DND-41 (cell line): Measurements from ENCODE around the gene ITPR3.
A peak's percentile ranks its signal among the peaks of the same experiment; 100 is the strongest.

Source experiments
- ATAC-seq: fragments of 200-7000 bp; cut with Tn5 transposase; 3 replicates; pipeline ENCODE4 v1.9.1; 2021; ENCODE audit warnings: low read depth; ENCODE audit not compliant: insufficient read depth
- DNase-seq: peaks from one replicate; pipeline ENCODE4 v3.0.0-alpha.2; 2020
- H2AFZ ChIP-seq: 2 replicates; pipeline ENCODE4 v1.6.0; 2012; ENCODE audit warnings: low read depth, low read length
- H3K27ac ChIP-seq: 2 replicates; pipeline ENCODE4 v1.5.1; 2012; ENCODE audit warnings: low read length, inconsistent platforms
- H3K27me3 ChIP-seq: fragments of 200-600 bp; sonication (generic); 2 replicates; pipeline ENCODE4 v1.6.0; 2012; ENCODE audit warnings: low read length, mild to moderate bottlenecking, inconsistent platforms; ENCODE audit not compliant: insufficient read depth, poor library complexity
- H3K36me3 ChIP-seq: 2 replicates; pipeline ENCODE4 v1.5.1; 2012; ENCODE audit warnings: low read length, inconsistent platforms; ENCODE audit not compliant: insufficient read depth
- H3K4me1 ChIP-seq: 2 replicates; pipeline ENCODE4 v1.5.1; 2012; ENCODE audit warnings: mild to moderate bottlenecking, low read length; ENCODE audit not compliant: insufficient read depth
- H3K4me2 ChIP-seq: 2 replicates; pipeline ENCODE4 v1.6.0; 2012; ENCODE audit warnings: mild to moderate bottlenecking, moderate library complexity, low read length, inconsistent platforms; ENCODE audit not compliant: insufficient read depth
- H3K4me3 ChIP-seq, 2 experiments: fragments of 200-600 bp in 1 of 2; shearing (Covaris generic) in 1 of 2; 2 replicates each; pipeline ENCODE4 v1.5.1; 2012 to 2016; ENCODE audit warnings: inconsistent platforms in 2 of 2, low read length in 2 of 2, mild to moderate bottlenecking in 2 of 2, low read depth in 1 of 2, moderate library complexity in 1 of 2
- H3K79me2 ChIP-seq: 2 replicates; pipeline ENCODE4 v1.6.0; 2012; ENCODE audit warnings: low read length, inconsistent platforms; ENCODE audit not compliant: insufficient read depth
- H3K9ac ChIP-seq: 2 replicates; pipeline ENCODE4 v1.6.0; 2012; ENCODE audit warnings: low read depth, mild to moderate bottlenecking, inconsistent platforms, low read length, moderate library complexity
- H3K9me3 ChIP-seq: 2 replicates; pipeline ENCODE4 v1.5.1; 2012; ENCODE audit warnings: low read length, moderate library complexity, mild to moderate bottlenecking, inconsistent platforms; ENCODE audit not compliant: insufficient read depth, severe bottlenecking
- H4K20me1 ChIP-seq: 2 replicates; pipeline ENCODE4 v1.6.0; 2012; ENCODE audit warnings: low read length; ENCODE audit not compliant: insufficient read depth
- EZH2 ChIP-seq: IDR thresholded peaks from 3 replicates; pipeline ENCODE4 v1.6.1; 2012; ENCODE audit warnings: borderline replicate concordance, low read depth, mild to moderate bottlenecking, moderate library complexity, low read length, inconsistent platforms; ENCODE audit not compliant: severe bottlenecking
- TF ChIP-seq, protein P1 (sequence below): IDR thresholded peaks from 2 replicates; pipeline ENCODE4 v1.5.1; 2012; ENCODE audit warnings: borderline replicate concordance, low read length, moderate library complexity, mild to moderate bottlenecking; ENCODE audit not compliant: poor library complexity, severe bottlenecking; ENCODE audit errors: extremely low read depth

ITPR3 gene

DNA sequence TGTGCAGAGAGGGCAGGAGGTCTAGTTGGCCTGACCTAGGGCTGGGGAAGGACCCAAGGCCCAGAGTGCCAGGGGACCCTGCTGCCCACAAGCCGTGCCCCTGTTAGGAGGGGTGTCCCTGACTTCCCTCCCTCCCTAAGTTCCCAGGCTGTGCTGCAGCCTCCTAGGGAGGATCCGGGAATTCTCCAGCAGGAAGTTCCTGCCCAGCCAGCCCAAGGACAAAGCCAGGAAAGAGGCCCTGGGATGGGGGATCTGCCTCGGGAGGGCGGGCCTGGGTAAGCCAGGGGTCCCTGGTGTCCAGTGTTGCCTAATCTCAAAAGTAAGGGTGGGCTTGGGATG lies 31.8 kb upstream of the ITPR3 start:
- no peak overlapping the region for H3K9ac ChIP-seq

DNA sequence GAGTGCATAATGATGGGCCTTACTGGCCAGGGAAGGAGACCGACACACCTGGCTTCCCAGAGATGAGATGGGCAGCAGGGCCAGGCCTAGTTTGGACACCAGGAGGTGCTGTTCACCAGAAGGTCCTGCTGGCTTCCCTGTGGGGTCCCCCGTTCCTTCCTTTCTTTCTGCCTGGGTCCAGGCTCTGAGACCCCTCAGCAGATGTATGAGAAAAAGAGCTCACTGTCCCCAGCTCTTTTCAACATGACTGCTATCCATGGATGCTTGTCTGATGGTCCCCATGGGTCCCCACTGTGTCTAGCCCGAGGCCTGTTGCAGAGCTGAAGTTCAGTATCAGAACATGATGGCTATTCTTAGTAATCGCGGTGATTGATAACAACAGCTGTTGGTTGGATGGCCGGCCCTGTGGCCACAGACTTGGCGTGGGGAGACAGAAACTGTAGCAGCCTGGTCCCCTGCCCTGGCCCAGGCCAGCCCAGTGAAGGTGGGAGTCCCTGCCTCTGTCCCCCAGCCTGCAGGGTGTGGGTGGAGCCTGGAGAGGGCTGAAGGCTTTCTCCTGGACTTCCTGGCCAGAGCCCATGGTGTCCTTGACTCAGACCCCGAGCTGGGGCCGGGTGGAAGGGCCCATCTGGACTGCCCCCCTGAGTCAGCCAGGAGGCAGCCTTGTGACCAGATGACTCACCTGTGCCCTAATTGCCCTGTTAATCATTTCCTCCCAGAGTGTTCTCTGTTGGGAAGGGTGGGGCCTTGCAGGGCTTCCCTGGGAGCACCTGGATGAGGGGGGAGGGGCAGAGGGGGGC lies 31.2 kb upstream of the ITPR3 start:
- no peaks in the 10 kb centered on the region for H3K9me3 ChIP-seq
- ATAC-seq = no peak
- no peak overlapping the region for H3K27ac ChIP-seq
- no peak overlapping the region for H3K4me3 ChIP-seq
- no peak for TF ChIP-seq EZH2
- TF ChIP-seq, protein P1, sequence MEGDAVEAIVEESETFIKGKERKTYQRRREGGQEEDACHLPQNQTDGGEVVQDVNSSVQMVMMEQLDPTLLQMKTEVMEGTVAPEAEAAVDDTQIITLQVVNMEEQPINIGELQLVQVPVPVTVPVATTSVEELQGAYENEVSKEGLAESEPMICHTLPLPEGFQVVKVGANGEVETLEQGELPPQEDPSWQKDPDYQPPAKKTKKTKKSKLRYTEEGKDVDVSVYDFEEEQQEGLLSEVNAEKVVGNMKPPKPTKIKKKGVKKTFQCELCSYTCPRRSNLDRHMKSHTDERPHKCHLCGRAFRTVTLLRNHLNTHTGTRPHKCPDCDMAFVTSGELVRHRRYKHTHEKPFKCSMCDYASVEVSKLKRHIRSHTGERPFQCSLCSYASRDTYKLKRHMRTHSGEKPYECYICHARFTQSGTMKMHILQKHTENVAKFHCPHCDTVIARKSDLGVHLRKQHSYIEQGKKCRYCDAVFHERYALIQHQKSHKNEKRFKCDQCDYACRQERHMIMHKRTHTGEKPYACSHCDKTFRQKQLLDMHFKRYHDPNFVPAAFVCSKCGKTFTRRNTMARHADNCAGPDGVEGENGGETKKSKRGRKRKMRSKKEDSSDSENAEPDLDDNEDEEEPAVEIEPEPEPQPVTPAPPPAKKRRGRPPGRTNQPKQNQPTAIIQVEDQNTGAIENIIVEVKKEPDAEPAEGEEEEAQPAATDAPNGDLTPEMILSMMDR = peak; percentile 75
- H3K4me1 ChIP-seq = peaks cover 15% of the 10 kb centered on the region
- H3K27me3 ChIP-seq = no peaks in the 10 kb centered on the region
- H3K36me3 ChIP-seq = no peaks in the 10 kb centered on the region
- no peak overlapping the region for H3K9ac ChIP-seq
- H4K20me1 ChIP-seq = no peaks in the 10 kb centered on the region
- H3K79me2 ChIP-seq = no peaks in the 10 kb centered on the region
- no peak overlapping the region for H2AFZ ChIP-seq
- H3K4me2 ChIP-seq = no peak overlapping the region
- DNase-seq = peak; percentile 32

More for the DNA sequence above, 31.8 kb upstream of the ITPR3 start:
- H3K4me2 ChIP-seq = no peak overlapping the region
- peaks cover 20% of the 10 kb centered on the region for H3K4me1 ChIP-seq
- DNase-seq = no peak
- TF ChIP-seq, protein P1 = no peak
- TF ChIP-seq EZH2 = no peak
- no peaks in the 10 kb centered on the region for H4K20me1 ChIP-seq
- H2AFZ ChIP-seq = no peak overlapping the region
- no peak for ATAC-seq
- H3K27me3 ChIP-seq = no peaks in the 10 kb centered on the region
- no peaks in the 10 kb centered on the region for H3K36me3 ChIP-seq
- H3K9me3 ChIP-seq = no peaks in the 10 kb centered on the region
- H3K27ac ChIP-seq = no peak overlapping the region
- H3K4me3 ChIP-seq = no peak overlapping the region
- no peaks in the 10 kb centered on the region for H3K79me2 ChIP-seq

DNA sequence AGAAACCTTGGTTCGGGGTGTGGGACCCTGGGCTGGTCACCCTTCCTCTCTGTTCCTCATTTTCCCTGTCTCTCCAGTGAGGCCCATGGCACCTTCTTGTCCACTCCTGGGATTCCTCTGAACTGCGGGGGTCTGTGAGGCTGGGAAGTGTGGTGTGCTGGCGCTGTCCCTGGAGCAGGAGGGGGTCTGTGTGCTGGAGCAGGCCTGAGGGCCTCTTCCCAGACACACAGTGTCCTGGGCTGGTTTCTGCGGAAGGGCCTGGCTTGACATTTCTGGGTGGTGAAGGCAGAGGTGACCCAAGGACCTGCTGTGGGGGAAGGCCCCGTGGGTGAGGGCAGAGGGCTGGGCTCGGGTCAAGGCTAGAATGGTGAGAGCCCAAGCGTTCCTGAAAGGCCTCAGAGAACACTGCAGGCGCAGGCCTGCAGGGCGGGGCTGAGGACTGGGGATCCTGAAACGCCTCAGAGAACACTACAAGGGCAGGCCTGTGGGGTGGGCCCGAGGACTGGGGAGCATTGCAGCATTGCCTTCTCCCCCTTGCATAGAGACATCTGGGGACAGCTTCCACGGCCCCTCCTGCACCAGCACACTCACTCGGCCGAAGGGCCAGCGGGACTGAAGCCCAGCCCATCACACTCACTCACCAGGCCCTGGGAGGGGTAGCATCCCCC lies 30.5 kb upstream of the ITPR3 start:
- H2AFZ ChIP-seq = no peak overlapping the region
- no peak for DNase-seq
- H3K27ac ChIP-seq = no peak overlapping the region

More for the DNA sequence above, 30.5 kb upstream of the ITPR3 start:
- Histone ChIP-seq H4K20me1 (no peaks in the 10 kb centered on the region), H3K79me2 (no peaks in the 10 kb centered on the region), H3K36me3 (no peaks in the 10 kb centered on the region), H3K4me2 (no peak overlapping the region), H3K27me3 (no peaks in the 10 kb centered on the region), H3K4me1 (peaks cover 8% of the 10 kb centered on the region), H3K9ac (no peak overlapping the region), H3K4me3 (no peak overlapping the region), H3K9me3 (no peaks in the 10 kb centered on the region)
- no peak for TF ChIP-seq EZH2
- TF ChIP-seq, protein P1 = no peak
- no peak for ATAC-seq
